Sigmoid colon (tissue), 7 donors: ENCODE measurements around the gene EIF3L. TPM values are rescaled to one million over a fixed set of nuclear protein-coding genes. Genes with fewer than 3 reads are reported as not detected.

Source experiments
- DNase-seq: peaks from one replicate; pipeline ENCODE4 v3.0.0-alpha.2; 2019
- H3K27ac ChIP-seq, 4 donors: fragments of 200-600 bp; sonication (generic); one replicate each; pipeline ENCODE4 v1.5.1; 2016 to 2019; ENCODE audit warnings: mild to moderate bottlenecking in 1 of 4
- H3K27me3 ChIP-seq, 3 donors: fragments of 200-600 bp; sonication (generic); one replicate each; pipeline ENCODE4 v1.5.1; 2019; ENCODE audit warnings: mild to moderate bottlenecking in 1 of 3
- H3K36me3 ChIP-seq, 4 donors: fragments of 200-600 bp; sonication (generic); one replicate each; pipeline ENCODE4 v1.5.1; 2016 to 2019
- H3K4me1 ChIP-seq, 4 donors: fragments of 200-600 bp; sonication (generic); one replicate each; pipeline ENCODE4 v1.5.1; 2017 to 2019
- H3K4me3 ChIP-seq, 4 donors: fragments of 200-600 bp; sonication (generic); one replicate each; pipeline ENCODE4 v1.5.1; 2017 to 2019; ENCODE audit warnings: mild to moderate bottlenecking in 2 of 4, moderate library complexity in 1 of 4
- H3K9me3 ChIP-seq, 4 donors: fragments of 200-600 bp in 3 of 4; sonication (generic) in 3 of 4; one replicate each; pipeline versions ENCODE4 v1.5.1 to v1.6.1; 2013 to 2019
- EP300 ChIP-seq, 4 donors: sonication (generic); formaldehyde crosslinking; IDR thresholded peaks; one replicate each; pipeline ENCODE4 v1.6.1; 2017; ENCODE audit warnings: antibody characterized with exemption in 4 of 4
- POLR2A ChIP-seq, 2 donors: fragments of 450-650 bp; IDR thresholded peaks; one replicate each; pipeline ENCODE4 v1.6.1; 2016; ENCODE audit warnings: antibody characterized with exemption in 2 of 2, mild to moderate bottlenecking in 2 of 2, moderate library complexity in 2 of 2
- POLR2AphosphoS5 ChIP-seq, 4 donors: sonication (generic); formaldehyde crosslinking; IDR thresholded peaks; one replicate each; pipeline ENCODE4 v1.6.1; 2017; ENCODE audit warnings: antibody characterized with exemption in 4 of 4
- WGBS, 2 donors: extraction: QIAGEN DNeasy Blood & Tissue Kit; methylation state at CpG; one replicate each; pipeline ENCODE4 v1.1.7; 2013; 5-methylcytosine and 5-hydroxymethylcytosine counted together
- intact Hi-C: fragments of 100-400 bp; cut with DNase I; formaldehyde crosslinking; loops from one replicate; pipeline ENCODE4 v1.15.1; 2023
- polyA plus RNA-seq, 3 donors: library from polyadenylated mRNA; stranded (reverse); fragments of 200-250 nt; gene quantifications; one replicate each; pipeline ENCODE4 v1.2.3, GENCODE V29; 2013
- total RNA-seq, 4 donors: library from RNA; depleted of rRNA; stranded (reverse); fragments of >200 nt; gene quantifications; one replicate each; pipeline ENCODE4 v1.1.0, GENCODE V29; 2016
- TF ChIP-seq, protein P1 (sequence below), 4 experiments: fragments of 450-650 bp in 3 of 4; fragments of 200-600 bp in 1 of 4; IDR thresholded peaks; one replicate each; pipeline ENCODE4 v1.5.1; 2016 to 2019; ENCODE audit warnings: antibody characterized with exemption in 4 of 4, mild to moderate bottlenecking in 3 of 4, moderate library complexity in 2 of 4
- donor health status: healthy with polysubstance abuse.
- donor health status: Bipolar disorder and iron deficiency.
- donor health status: healthy.

EIF3L gene
- total and polyA plus RNA-seq, 7 donors = 198 to 628 (median 366) TPM

- 94 to 95% methylated on average over 2 of the region's 2 CpGs for WGBS, 2 donors
- intact Hi-C loops = no loop called here
- Histone ChIP-seq H3K9me3 (no peaks in the 10 kb centered on the region), H3K27me3 (no peaks in the 10 kb centered on the region), H3K4me3 (no peak overlapping the region), H3K27ac (no peak overlapping the region), H3K36me3 (peaks cover 0 to 20% (median 0%) of the 10 kb centered on the region in 4 donors), H3K4me1 (peaks cover 0 to 17% (median 13%) of the 10 kb centered on the region in 4 donors)
- TF ChIP-seq, protein P1, sequence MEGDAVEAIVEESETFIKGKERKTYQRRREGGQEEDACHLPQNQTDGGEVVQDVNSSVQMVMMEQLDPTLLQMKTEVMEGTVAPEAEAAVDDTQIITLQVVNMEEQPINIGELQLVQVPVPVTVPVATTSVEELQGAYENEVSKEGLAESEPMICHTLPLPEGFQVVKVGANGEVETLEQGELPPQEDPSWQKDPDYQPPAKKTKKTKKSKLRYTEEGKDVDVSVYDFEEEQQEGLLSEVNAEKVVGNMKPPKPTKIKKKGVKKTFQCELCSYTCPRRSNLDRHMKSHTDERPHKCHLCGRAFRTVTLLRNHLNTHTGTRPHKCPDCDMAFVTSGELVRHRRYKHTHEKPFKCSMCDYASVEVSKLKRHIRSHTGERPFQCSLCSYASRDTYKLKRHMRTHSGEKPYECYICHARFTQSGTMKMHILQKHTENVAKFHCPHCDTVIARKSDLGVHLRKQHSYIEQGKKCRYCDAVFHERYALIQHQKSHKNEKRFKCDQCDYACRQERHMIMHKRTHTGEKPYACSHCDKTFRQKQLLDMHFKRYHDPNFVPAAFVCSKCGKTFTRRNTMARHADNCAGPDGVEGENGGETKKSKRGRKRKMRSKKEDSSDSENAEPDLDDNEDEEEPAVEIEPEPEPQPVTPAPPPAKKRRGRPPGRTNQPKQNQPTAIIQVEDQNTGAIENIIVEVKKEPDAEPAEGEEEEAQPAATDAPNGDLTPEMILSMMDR (IDR thresholded peaks at IDR 0.05) = no peak
- TF ChIP-seq POLR2AphosphoS5 (IDR thresholded peaks at IDR 0.05) (no peak), EP300 (IDR thresholded peaks at IDR 0.05) (no peak)
- no peak for DNase-seq
Observed at GRCh38 chr22:37811867-37812266, 37.4 kb upstream of the EIF3L start.

GRCh38 chr22:37812869-37813678 lies 36.1 kb upstream of the EIF3L start:
- intact Hi-C loops = no loop called here
- WGBS, 2 donors = 94 to 96% methylated on average over 27 of the region's 27 CpGs
- H3K4me1 ChIP-seq = peaks cover 0 to 19% (median 14%) of the 10 kb centered on the region in 4 donors
- no peaks in the 10 kb centered on the region for H3K27me3 ChIP-seq
- H3K4me3 ChIP-seq = no peak overlapping the region
- peaks cover 0 to 20% (median 0%) of the 10 kb centered on the region in 4 donors for H3K36me3 ChIP-seq
- no peak for DNase-seq
- no peak overlapping the region for H3K27ac ChIP-seq
- no peaks in the 10 kb centered on the region for H3K9me3 ChIP-seq
- TF ChIP-seq EP300 (IDR thresholded peaks at IDR 0.05) = no peak
- TF ChIP-seq POLR2A (IDR thresholded peaks at IDR 0.05) = no peak
- TF ChIP-seq, protein P1 (IDR thresholded peaks at IDR 0.05) = no peak
- TF ChIP-seq POLR2AphosphoS5 (IDR thresholded peaks at IDR 0.05) = no peak

DNA sequence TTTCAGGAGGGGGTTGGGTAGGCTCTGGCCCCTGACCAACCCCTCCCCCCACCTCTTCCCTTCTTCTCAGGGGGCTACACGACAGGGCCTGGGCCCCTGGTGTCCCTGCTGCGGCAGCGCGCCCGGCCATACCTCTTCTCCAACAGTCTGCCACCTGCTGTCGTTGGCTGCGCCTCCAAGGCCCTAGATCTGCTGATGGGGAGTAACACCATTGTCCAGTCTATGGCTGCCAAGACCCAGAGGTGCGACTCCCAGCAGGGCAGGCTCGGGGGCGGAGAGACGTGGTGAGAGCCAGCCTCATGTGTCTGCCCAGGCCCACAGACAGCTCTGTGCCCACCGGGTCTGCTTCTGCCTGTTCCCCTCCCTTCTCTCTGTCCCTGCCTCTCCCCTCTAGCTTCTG lies 33.6 kb upstream of the EIF3L start:
- Histone ChIP-seq H3K36me3 (peaks cover 0 to 20% (median 0%) of the 10 kb centered on the region in 4 donors), H3K9me3 (no peaks in the 10 kb centered on the region), H3K27me3 (peaks cover 0 to 17% (median 6%) of the 10 kb centered on the region in 3 donors), H3K27ac (no peak overlapping the region), H3K4me3 (no peak overlapping the region), H3K4me1 (peaks cover 0 to 19% (median 16%) of the 10 kb centered on the region in 4 donors)
- TF ChIP-seq, protein P1 (IDR thresholded peaks at IDR 0.05) = no peak
- TF ChIP-seq POLR2AphosphoS5 (IDR thresholded peaks at IDR 0.05) = no peak
- no peak for TF ChIP-seq POLR2A (IDR thresholded peaks at IDR 0.05)
- TF ChIP-seq EP300 (IDR thresholded peaks at IDR 0.05) = no peak
- 89 to 93% methylated on average over 12 of the region's 12 CpGs for WGBS, 2 donors
- DNase-seq = no peak
- intact Hi-C loops = no loop called here

DNA sequence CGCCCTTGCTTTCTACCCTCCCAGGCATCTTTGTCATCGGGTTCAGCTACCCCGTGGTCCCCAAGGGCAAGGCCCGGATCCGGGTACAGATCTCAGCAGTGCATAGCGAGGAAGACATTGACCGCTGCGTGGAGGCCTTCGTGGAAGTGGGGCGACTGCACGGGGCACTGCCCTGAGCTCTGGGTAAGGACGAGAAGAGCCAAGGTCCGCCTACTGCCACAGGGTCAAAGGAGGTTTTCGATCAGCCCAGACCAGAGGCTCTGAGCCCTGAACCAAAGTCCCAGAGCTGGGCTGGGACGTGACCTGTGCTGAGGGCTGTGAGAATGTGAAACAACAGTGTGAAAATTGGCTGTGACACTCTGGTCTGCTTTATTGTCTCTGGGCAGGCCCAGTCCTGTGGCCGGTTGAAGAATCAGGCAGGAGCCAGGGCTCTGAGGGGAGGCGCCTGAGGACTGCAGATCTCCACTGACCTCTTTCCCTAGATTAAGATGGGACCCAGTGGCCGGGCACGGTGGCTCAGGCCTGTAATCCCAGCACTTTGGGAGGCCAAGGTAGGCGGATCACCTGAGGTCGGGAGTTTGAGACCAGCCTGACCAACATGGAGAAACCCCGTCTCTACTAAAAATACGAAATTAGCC lies 32.6 kb upstream of the EIF3L start:
- H3K27ac ChIP-seq = no peak overlapping the region
- no peak for TF ChIP-seq POLR2AphosphoS5 (IDR thresholded peaks at IDR 0.05)
- no peak for TF ChIP-seq POLR2A (IDR thresholded peaks at IDR 0.05)
- TF ChIP-seq EP300 (IDR thresholded peaks at IDR 0.05) = no peak
- TF ChIP-seq, protein P1 (IDR thresholded peaks at IDR 0.05) = no peak
- H3K9me3 ChIP-seq = no peaks in the 10 kb centered on the region
- intact Hi-C loops = loop anchor here (1.0 kb wide), 1 partner anchor 149 kb away; no protein-coding TSS in a partner anchor
- no peak overlapping the region for H3K4me3 ChIP-seq
- H3K4me1 ChIP-seq = peaks cover 0 to 19% (median 16%) of the 10 kb centered on the region in 4 donors
- H3K27me3 ChIP-seq = peaks cover 0 to 23% (median 6%) of the 10 kb centered on the region in 3 donors
- WGBS, 2 donors = 94 to 95% methylated on average over 23 of the region's 23 CpGs
- H3K36me3 ChIP-seq = peaks cover 0 to 20% (median 0%) of the 10 kb centered on the region in 4 donors
- no peak for DNase-seq
